MCF 10A (cell line): Measurements from ENCODE around the gene TFAP2E. TPM values are rescaled to one million over a fixed set of nuclear protein-coding genes. Genes with fewer than 3 reads are reported as not detected.
"Not testable (repeated sequence)": the region's sequence is repeated elsewhere in the genome, so short reads cannot be mapped to it uniquely, and the experiment has no call there.

Source experiments
- BruUV-seq: library from RNA; stranded (reverse); fragments of 400-500 nt; replicated peaks from 2 replicates; lab custom pipeline; 2021; lab: Mats Ljungman, UMichigan
- CTCF ChIA-PET: fragments of 300-600 bp; sonication (Branson Sonifier 250); formaldehyde crosslinking; extraction: SDS; loops from one replicate; lab custom pipeline; 2021; ENCODE audit warnings: antibody characterized with exemption, inconsistent platforms; lab: Yijun Ruan, JAX
- POLR2A ChIA-PET: fragments of 300-600, 350-650 bp; sonication (Branson Sonifier 250); formaldehyde crosslinking; extraction: SDS; loops from one replicate; lab custom pipeline; 2020; ENCODE audit warnings: antibody characterized with exemption, inconsistent platforms; lab: Yijun Ruan, JAX
- DNase-seq: peaks from one replicate; pipeline ENCODE4 v3.0.0-alpha.2; 2018; ENCODE audit not compliant: unreplicated experiment
- H3K27ac Mint-ChIP-seq: one replicate; pipeline ENCODE4 v1.8.0; 2022; ENCODE audit warnings: mild to moderate bottlenecking, low read depth, mixed read lengths; ENCODE audit not compliant: unreplicated experiment
- H3K27me3 Mint-ChIP-seq: one replicate; pipeline ENCODE4 v1.8.0; 2022; ENCODE audit warnings: mixed read lengths; ENCODE audit not compliant: insufficient read depth, unreplicated experiment
- H3K36me3 Mint-ChIP-seq: one replicate; pipeline ENCODE4 v1.8.0; 2022; ENCODE audit warnings: mild to moderate bottlenecking, moderate library complexity, mixed read lengths; ENCODE audit not compliant: insufficient read depth, unreplicated experiment
- H3K4me1 Mint-ChIP-seq: one replicate; pipeline ENCODE4 v1.8.0; 2022; ENCODE audit warnings: mixed read lengths; ENCODE audit not compliant: insufficient read depth, unreplicated experiment
- H3K4me3 Mint-ChIP-seq: one replicate; pipeline ENCODE4 v1.8.0; 2022; ENCODE audit warnings: mild to moderate bottlenecking, moderate library complexity, mixed read lengths; ENCODE audit not compliant: unreplicated experiment
- H3K9me3 Mint-ChIP-seq: one replicate; pipeline ENCODE4 v1.8.0; 2022; ENCODE audit warnings: mixed read lengths; ENCODE audit not compliant: unreplicated experiment
- intact Hi-C: fragments of 100-400 bp; cut with micrococcal nuclease; formaldehyde crosslinking; loops from 2 replicates; pipeline ENCODE4 v1.14.1; 2022
- total RNA-seq: library from RNA; stranded (reverse); gene quantifications from 2 replicates; pipeline ENCODE4 v1.2.3, GENCODE V29; 2022
- TF ChIP-seq, protein P1 (sequence below): fragments of 200-600 bp; IDR thresholded peaks from one replicate; pipeline ENCODE4 v1.8.0; 2022; ENCODE audit warnings: antibody characterized with exemption, mild to moderate bottlenecking; ENCODE audit not compliant: unreplicated experiment

The TFAP2E gene
- total RNA-seq, 1 experiment from 2014 or later: 0.30 TPM

DNA sequence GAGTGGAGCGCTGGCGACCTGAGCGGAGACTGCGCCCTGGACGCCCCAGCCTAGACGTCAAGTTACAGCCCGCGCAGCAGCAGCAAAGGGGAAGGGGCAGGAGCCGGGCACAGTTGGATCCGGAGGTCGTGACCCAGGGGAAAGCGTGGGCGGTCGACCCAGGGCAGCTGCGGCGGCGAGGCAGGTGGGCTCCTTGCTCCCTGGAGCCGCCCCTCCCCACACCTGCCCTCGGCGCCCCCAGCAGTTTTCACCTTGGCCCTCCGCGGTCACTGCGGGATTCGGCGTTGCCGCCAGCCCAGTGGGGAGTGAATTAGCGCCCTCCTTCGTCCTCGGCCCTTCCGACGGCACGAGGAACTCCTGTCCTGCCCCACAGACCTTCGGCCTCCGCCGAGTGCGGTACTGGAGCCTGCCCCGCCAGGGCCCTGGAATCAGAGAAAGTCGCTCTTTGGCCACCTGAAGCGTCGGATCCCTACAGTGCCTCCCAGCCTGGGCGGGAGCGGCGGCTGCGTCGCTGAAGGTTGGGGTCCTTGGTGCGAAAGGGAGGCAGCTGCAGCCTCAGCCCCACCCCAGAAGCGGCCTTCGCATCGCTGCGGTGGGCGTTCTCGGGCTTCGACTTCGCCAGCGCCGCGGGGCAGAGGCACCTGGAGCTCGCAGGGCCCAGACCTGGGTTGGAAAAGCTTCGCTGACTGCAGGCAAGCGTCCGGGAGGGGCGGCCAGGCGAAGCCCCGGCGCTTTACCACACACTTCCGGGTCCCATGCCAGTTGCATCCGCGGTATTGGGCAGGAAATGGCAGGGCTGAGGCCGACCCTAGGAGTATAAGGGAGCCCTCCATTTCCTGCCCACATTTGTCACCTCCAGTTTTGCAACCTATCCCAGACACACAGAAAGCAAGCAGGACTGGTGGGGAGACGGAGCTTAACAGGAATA is 4.2 kb downstream of the TFAP2E start:
- CTCF ChIA-PET: interaction anchor here (5.3 kb wide), 1 partner anchor 9 kb away, joined by 30 read pairs; no protein-coding TSS in a partner anchor
- Mint-ChIP-seq H3K27ac (no peak overlapping the region), H3K36me3 (no peaks in the 10 kb centered on the region), H3K9me3 (no peaks in the 10 kb centered on the region), H3K4me1 (peaks cover 11% of the 10 kb centered on the region), H3K27me3 (peaks cover 4% of the 10 kb centered on the region), H3K4me3 (no peak overlapping the region)
- no TSS peak for BruUV-seq
- intact Hi-C loops: no loop called here
- POLR2A ChIA-PET: interaction anchor here (0.6 kb wide), 1 partner anchor 88 kb away, joined by 3 read pairs; no protein-coding TSS in a partner anchor
- TF ChIP-seq, protein P1, sequence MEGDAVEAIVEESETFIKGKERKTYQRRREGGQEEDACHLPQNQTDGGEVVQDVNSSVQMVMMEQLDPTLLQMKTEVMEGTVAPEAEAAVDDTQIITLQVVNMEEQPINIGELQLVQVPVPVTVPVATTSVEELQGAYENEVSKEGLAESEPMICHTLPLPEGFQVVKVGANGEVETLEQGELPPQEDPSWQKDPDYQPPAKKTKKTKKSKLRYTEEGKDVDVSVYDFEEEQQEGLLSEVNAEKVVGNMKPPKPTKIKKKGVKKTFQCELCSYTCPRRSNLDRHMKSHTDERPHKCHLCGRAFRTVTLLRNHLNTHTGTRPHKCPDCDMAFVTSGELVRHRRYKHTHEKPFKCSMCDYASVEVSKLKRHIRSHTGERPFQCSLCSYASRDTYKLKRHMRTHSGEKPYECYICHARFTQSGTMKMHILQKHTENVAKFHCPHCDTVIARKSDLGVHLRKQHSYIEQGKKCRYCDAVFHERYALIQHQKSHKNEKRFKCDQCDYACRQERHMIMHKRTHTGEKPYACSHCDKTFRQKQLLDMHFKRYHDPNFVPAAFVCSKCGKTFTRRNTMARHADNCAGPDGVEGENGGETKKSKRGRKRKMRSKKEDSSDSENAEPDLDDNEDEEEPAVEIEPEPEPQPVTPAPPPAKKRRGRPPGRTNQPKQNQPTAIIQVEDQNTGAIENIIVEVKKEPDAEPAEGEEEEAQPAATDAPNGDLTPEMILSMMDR: no peak
- DNase-seq: no peak

DNA sequence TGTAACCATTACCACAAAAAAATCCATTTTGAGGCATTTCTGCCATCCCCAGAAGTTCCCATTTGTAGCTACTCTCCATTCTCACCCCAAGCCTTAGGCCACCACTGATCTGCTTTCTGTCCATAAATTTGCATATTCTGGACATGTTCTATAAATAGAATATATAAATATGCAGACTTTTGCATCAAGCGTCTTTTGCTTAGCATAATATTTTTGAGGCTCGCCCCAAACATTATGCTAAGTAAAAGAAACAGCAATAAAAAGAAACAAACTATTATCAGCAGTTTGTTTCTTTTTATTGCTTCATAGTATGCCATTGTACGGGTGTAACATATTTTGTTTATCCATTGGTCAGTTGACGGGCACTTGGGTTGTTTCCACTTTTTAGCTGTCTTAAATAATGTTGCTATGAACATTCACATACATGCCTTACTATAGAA is 7.9 kb downstream of the TFAP2E start:
- Mint-ChIP-seq H3K4me1 (peaks cover 2% of the 10 kb centered on the region), H3K27ac (no peak overlapping the region), H3K9me3 (no peaks in the 10 kb centered on the region), H3K4me3 (no peak overlapping the region), H3K27me3 (no peaks in the 10 kb centered on the region), H3K36me3 (no peaks in the 10 kb centered on the region)
- DNase-seq: no peak
- CTCF ChIA-PET: interaction anchor here (0.8 to 5.3 kb wide), 5 partner anchors 13 to 149 kb away, joined by 3 to 30 read pairs (median 3); no protein-coding TSS in a partner anchor
- POLR2A ChIA-PET: interaction anchor here (0.9 kb wide), 1 partner anchor 23 kb away, joined by 5 read pairs; the partner anchor contains the start of gene NCDN
- TF ChIP-seq, protein P1: no peak
- intact Hi-C loops: no loop called here
- no TSS peak for BruUV-seq

DNA sequence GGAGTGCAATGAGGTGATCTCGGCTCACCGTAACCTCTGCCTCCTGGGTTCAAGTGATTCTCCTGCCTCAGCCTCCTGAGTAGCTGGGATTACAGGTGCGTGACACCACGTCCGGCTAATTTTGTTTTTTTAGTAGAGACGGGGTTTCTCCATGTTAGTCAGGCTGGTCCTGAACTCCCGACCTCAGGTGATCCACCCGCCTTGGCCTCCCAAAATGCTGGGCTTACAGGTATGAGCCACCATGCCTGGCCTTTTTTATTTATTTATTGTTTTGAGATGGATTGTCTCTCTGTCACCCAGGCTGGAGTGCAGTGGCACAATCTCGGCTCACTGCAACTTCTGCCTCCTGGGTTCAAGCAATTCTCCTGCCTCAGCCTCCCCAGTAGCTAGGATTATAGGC is 8.5 kb downstream of the TFAP2E start:
- POLR2A ChIA-PET: interaction anchor here (0.9 kb wide), 1 partner anchor 24 kb away, joined by 5 read pairs; the partner anchor contains the start of gene NCDN
- H3K27ac Mint-ChIP-seq, DNase-seq, H3K4me3 Mint-ChIP-seq, intact Hi-C loops, H3K36me3 Mint-ChIP-seq, H3K4me1 Mint-ChIP-seq, H3K9me3 Mint-ChIP-seq, H3K27me3 Mint-ChIP-seq, BruUV-seq: not testable (repeated sequence)
- CTCF ChIA-PET: interaction anchor here (1.3 to 5.3 kb wide), 2 partner anchors 14 to 145 kb away, joined by 3 to 30 read pairs; no protein-coding TSS in a partner anchor

DNA sequence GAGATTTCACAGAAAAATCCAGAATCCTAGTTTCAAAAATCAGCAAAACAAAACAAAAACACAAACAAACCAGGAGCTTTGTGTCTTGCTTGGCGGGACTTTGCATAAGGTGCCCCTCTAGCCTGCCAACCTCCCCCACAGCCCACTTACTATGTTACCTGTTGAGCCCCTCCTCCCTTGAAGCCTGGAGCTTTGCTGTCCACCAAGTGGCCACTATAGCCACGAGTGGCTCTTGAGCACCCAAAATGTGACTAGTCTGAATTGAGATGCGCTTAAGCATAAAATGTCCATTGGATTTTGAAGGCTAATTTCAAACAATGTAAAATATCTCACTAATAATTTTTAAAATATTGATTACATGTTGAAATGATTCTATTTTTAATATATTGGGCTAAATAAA is 12.2 kb downstream of the TFAP2E start:
- TF ChIP-seq, protein P1: no peak
- Mint-ChIP-seq H3K4me1 (no peaks in the 10 kb centered on the region), H3K9me3 (no peaks in the 10 kb centered on the region), H3K27ac (no peak overlapping the region), H3K36me3 (no peaks in the 10 kb centered on the region), H3K27me3 (no peaks in the 10 kb centered on the region), H3K4me3 (no peak overlapping the region)
- CTCF ChIA-PET: interaction anchor here (0.7 to 1.8 kb wide), 6 partner anchors 9 to 190 kb away, joined by 3 to 7 read pairs (median 3); no protein-coding TSS in a partner anchor
- no TSS peak for BruUV-seq
- POLR2A ChIA-PET: interaction anchor here (0.6 kb wide), 1 partner anchor 20 kb away, joined by 3 read pairs; no protein-coding TSS in a partner anchor
- no peak for DNase-seq
- intact Hi-C loops: no loop called here

DNA sequence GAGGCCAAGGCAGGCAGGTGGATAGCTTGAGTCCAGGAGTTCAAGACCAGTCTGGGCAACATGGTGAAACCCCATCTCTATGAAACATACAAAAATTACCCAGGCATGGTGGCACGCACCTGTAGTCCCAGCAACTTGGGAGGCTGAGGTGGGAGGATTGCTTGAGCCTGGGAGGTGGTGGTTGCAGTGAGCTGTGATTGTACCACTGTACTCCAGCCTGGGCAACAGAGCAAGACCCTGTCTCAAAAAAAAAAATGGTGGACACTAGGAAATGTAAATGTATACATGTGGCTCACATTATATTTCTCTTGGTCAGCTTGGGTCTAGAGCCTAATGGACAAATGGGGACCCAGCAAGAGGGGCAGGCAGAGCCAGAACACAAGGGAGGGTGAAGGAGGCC is 12.7 kb downstream of the TFAP2E start:
- CTCF ChIA-PET: interaction anchor here (1.0 to 1.8 kb wide), 4 partner anchors 8 to 189 kb away, joined by 3 to 7 read pairs (median 4); no protein-coding TSS in a partner anchor
- H3K9me3 Mint-ChIP-seq, H3K36me3 Mint-ChIP-seq, BruUV-seq, H3K27me3 Mint-ChIP-seq, H3K4me3 Mint-ChIP-seq, intact Hi-C loops, DNase-seq, H3K27ac Mint-ChIP-seq, H3K4me1 Mint-ChIP-seq: not testable (repeated sequence)
- POLR2A ChIA-PET: interaction anchor here (0.6 kb wide), 1 partner anchor 19 kb away, joined by 3 read pairs; no protein-coding TSS in a partner anchor
